Epidermal melanocyte (primary cell): ENCODE data around the gene ERCC1.
"Not testable (repeated sequence)": the region's sequence is repeated elsewhere in the genome, so short reads cannot be mapped to it uniquely, and the experiment has no call there.

ENCODE experiments used
- DNase-seq: peaks from one replicate; pipeline ENCODE4 v3.0.0; 2011; ENCODE audit warnings: low spot score; ENCODE audit not compliant: insufficient read length

ERCC1 gene

GRCh38 chr19:45455707-45456499, 32.2 kb upstream of the ERCC1 start:
- DNase-seq, result peak; percentile 71

GRCh38 chr19:45451850-45452387, 28.2 kb upstream of the ERCC1 start:
- no peak for DNase-seq

- no peak for DNase-seq
These were observed 27.6 kb upstream of the ERCC1 start for GRCh38 chr19:45451131-45451849.

- no peak for DNase-seq
These were observed 26.3 kb upstream of the ERCC1 start for GRCh38 chr19:45450012-45450333.

GRCh38 chr19:45448887-45449299, 25.2 kb upstream of the ERCC1 start:
- DNase-seq, result no peak

GRCh38 chr19:45448425-45448756, 24.7 kb upstream of the ERCC1 start:
- DNase-seq, result no peak

- no peak for DNase-seq
These were observed 23.2 kb upstream of the ERCC1 start for GRCh38 chr19:45446944-45447343.

GRCh38 chr19:45446295-45446694, 22.6 kb upstream of the ERCC1 start:
- DNase-seq, result no peak

GRCh38 chr19:45445139-45445538, 21.4 kb upstream of the ERCC1 start:
- DNase-seq, result no peak

- peak; percentile 96 for DNase-seq
These were observed 20.8 kb upstream of the ERCC1 start for GRCh38 chr19:45444318-45445041.

- peak; percentile 92 for DNase-seq
These were observed 20.0 kb upstream of the ERCC1 start for GRCh38 chr19:45443462-45444317.

- no peak for DNase-seq
These were observed 19.2 kb upstream of the ERCC1 start for GRCh38 chr19:45442778-45443461.

- no peak for DNase-seq
These were observed 18.7 kb upstream of the ERCC1 start for GRCh38 chr19:45442408-45442777.

- DNase-seq, result peak; percentile 42
These were observed 17.3 kb upstream of the ERCC1 start for GRCh38 chr19:45440873-45441654.

- no peak for DNase-seq
These were observed 16.5 kb upstream of the ERCC1 start for GRCh38 chr19:45440259-45440638.

GRCh38 chr19:45439569-45440258, 16.0 kb upstream of the ERCC1 start:
- peak; percentile 82 for DNase-seq

- no peak for DNase-seq
These were observed 15.5 kb upstream of the ERCC1 start for GRCh38 chr19:45439190-45439568.

GRCh38 chr19:45437328-45437727, 13.6 kb upstream of the ERCC1 start:
- no peak for DNase-seq

- not testable (repeated sequence) for DNase-seq
These were observed 8.8 kb upstream of the ERCC1 start for GRCh38 chr19:45432543-45432942.
